Measurements from ENCODE around the gene BRINP3.

BRINP3 gene

GRCh38 chr1:190322274-190322673, 155.4 kb downstream of the BRINP3 start:
- no peak for DNase-seq (ENCODE audit: low read depth)

GRCh38 chr1:190320952-190321351, 156.7 kb downstream of the BRINP3 start:
- DNase-seq (ENCODE audit: low read depth): no peak

- DNase-seq (ENCODE audit: low read depth): no peak
Observed at GRCh38 chr1:190312763-190313162, 164.9 kb downstream of the BRINP3 start.

GRCh38 chr1:190303501-190303900, 174.2 kb downstream of the BRINP3 start:
- no peak for DNase-seq (ENCODE audit: low read depth)

- no peak for DNase-seq (ENCODE audit: low read depth)
Observed at GRCh38 chr1:190296453-190296852, 181.2 kb downstream of the BRINP3 start.

- no peak for DNase-seq (ENCODE audit: low read depth)
Observed at GRCh38 chr1:190289897-190290296, 187.8 kb downstream of the BRINP3 start.

- DNase-seq (ENCODE audit: low read depth): no peak
Observed at GRCh38 chr1:190286111-190286510, 191.6 kb downstream of the BRINP3 start.

GRCh38 chr1:190277107-190277506, 200.6 kb downstream of the BRINP3 start:
- DNase-seq (ENCODE audit: low read depth): no peak

- no peak for DNase-seq (ENCODE audit: low read depth)
Observed at GRCh38 chr1:190274721-190275120, 202.9 kb downstream of the BRINP3 start.

GRCh38 chr1:190273161-190273560, 204.5 kb downstream of the BRINP3 start:
- DNase-seq (ENCODE audit: low read depth): no peak

- no peak for DNase-seq (ENCODE audit: low read depth)
Observed at GRCh38 chr1:190262538-190262937, 215.1 kb downstream of the BRINP3 start.

GRCh38 chr1:190259424-190259823, 218.2 kb downstream of the BRINP3 start:
- DNase-seq (ENCODE audit: low read depth): no peak

- no peak for DNase-seq (ENCODE audit: low read depth)
Observed at GRCh38 chr1:190258003-190258402, 219.7 kb downstream of the BRINP3 start.

GRCh38 chr1:190252046-190252445, 225.6 kb downstream of the BRINP3 start:
- no peak for DNase-seq (ENCODE audit: low read depth)

GRCh38 chr1:190250368-190250767, 227.3 kb downstream of the BRINP3 start:
- DNase-seq (ENCODE audit: low read depth): no peak

GRCh38 chr1:190244406-190244805, 233.3 kb downstream of the BRINP3 start:
- no peak for DNase-seq (ENCODE audit: low read depth)

GRCh38 chr1:190243056-190243455, 234.6 kb downstream of the BRINP3 start:
- no peak for DNase-seq (ENCODE audit: low read depth)

GRCh38 chr1:190226006-190226405, 251.7 kb downstream of the BRINP3 start:
- DNase-seq (ENCODE audit: low read depth): no peak

GRCh38 chr1:190212450-190212849, 265.2 kb downstream of the BRINP3 start:
- DNase-seq (ENCODE audit: low read depth): no peak

- DNase-seq (ENCODE audit: low read depth): no peak
Observed at GRCh38 chr1:190207733-190208132, 269.9 kb downstream of the BRINP3 start.

- DNase-seq (ENCODE audit: low read depth): no peak
Observed at GRCh38 chr1:190205713-190206112, 272.0 kb downstream of the BRINP3 start.

GRCh38 chr1:190196020-190196419, 281.6 kb downstream of the BRINP3 start:
- no peak for DNase-seq (ENCODE audit: low read depth)

- no peak for DNase-seq (ENCODE audit: low read depth)
Observed at GRCh38 chr1:190193508-190194115, 284.1 kb downstream of the BRINP3 start.

GRCh38 chr1:190192627-190193026, 285.0 kb downstream of the BRINP3 start:
- DNase-seq (ENCODE audit: low read depth): no peak

- no peak for DNase-seq (ENCODE audit: low read depth)
Observed at GRCh38 chr1:190183588-190183987, 294.1 kb downstream of the BRINP3 start.
